OCI-LY7 (cell line): ENCODE measurements around the gene C2CD4C. TPM values are rescaled to one million over a fixed set of nuclear protein-coding genes. Genes with fewer than 3 reads are reported as not detected.
"Not testable (repeated sequence)": the region's sequence is repeated elsewhere in the genome, so short reads cannot be mapped to it uniquely, and the experiment has no call there.

Source experiments
- BruUV-seq: library from RNA; stranded (reverse); fragments of 400-500 nt; replicated peaks from 2 replicates; lab custom pipeline; 2021; lab: Mats Ljungman, UMichigan
- CTCF ChIA-PET: fragments of 300-600 bp; sonication (Branson Sonifier 250); formaldehyde crosslinking; loops from one replicate; lab custom pipeline; 2022; ENCODE audit warnings: antibody characterized with exemption; ENCODE audit not compliant: unreplicated experiment; lab: Charles Lee
- POLR2A ChIA-PET: fragments of 300-600 bp; sonication (Branson Sonifier 250); formaldehyde crosslinking; loops from one replicate; lab custom pipeline; 2022; ENCODE audit warnings: antibody characterized with exemption; lab: Charles Lee
- DNase-seq: peaks from one replicate; pipeline ENCODE4 v3.0.0-alpha.2; 2015; ENCODE audit warnings: low spot score
- H2AFZ ChIP-seq: fragments of 200-600 bp; sonication (generic), shearing (Covaris generic); 2 replicates; pipeline ENCODE4 v1.6.1; 2014; ENCODE audit warnings: mild to moderate bottlenecking, antibody characterized with exemption, low read length, moderate library complexity
- H3K27ac ChIP-seq: fragments of 200-600 bp; sonication (generic); 2 replicates; pipeline ENCODE4 v1.5.1; 2014; ENCODE audit warnings: mixed run types, low read depth, mild to moderate bottlenecking, moderate library complexity, low read length, inconsistent platforms; ENCODE audit not compliant: poor library complexity, severe bottlenecking
- H3K36me3 ChIP-seq: fragments of 200-600 bp; sonication (generic); 2 replicates; pipeline ENCODE4 v1.6.1; 2014; ENCODE audit warnings: mild to moderate bottlenecking, antibody characterized with exemption, low read length, moderate library complexity, mixed read lengths; ENCODE audit not compliant: insufficient read depth
- H3K4me1 ChIP-seq: fragments of 200-600 bp; sonication (generic); 2 replicates; pipeline ENCODE4 v1.5.1; 2014; ENCODE audit warnings: mild to moderate bottlenecking, low read length; ENCODE audit not compliant: insufficient read depth, poor library complexity, severe bottlenecking
- H3K4me2 ChIP-seq: fragments of 200-600 bp; sonication (generic); 2 replicates; pipeline ENCODE4 v1.6.1; 2014; ENCODE audit warnings: mild to moderate bottlenecking, low read length
- H3K4me3 ChIP-seq: fragments of 200-600 bp; sonication (generic); 2 replicates; pipeline ENCODE4 v1.5.1; 2014; ENCODE audit warnings: mild to moderate bottlenecking, low read depth, low read length; ENCODE audit not compliant: poor library complexity, severe bottlenecking
- H3K79me2 ChIP-seq: fragments of 200-600 bp; sonication (generic); 2 replicates; pipeline ENCODE4 v1.6.1; 2016; ENCODE audit warnings: low read depth, mild to moderate bottlenecking, low read length, moderate library complexity, mixed read lengths; ENCODE audit not compliant: insufficient read depth
- H3K9me2 ChIP-seq: fragments of 200-600 bp; sonication (generic); 2 replicates; pipeline ENCODE4 v1.6.1; 2016; ENCODE audit warnings: mild to moderate bottlenecking, low read length, mixed read lengths; ENCODE audit not compliant: insufficient read depth
- H3K9me3 ChIP-seq: fragments of 200-600 bp; sonication (generic); 2 replicates; pipeline ENCODE4 v1.6.1; 2014; ENCODE audit warnings: mild to moderate bottlenecking, mixed run types, low read length, mixed read lengths
- H4K20me1 ChIP-seq: fragments of 200-600 bp; sonication (generic); 2 replicates; pipeline ENCODE4 v1.6.1; 2014; ENCODE audit warnings: mild to moderate bottlenecking, antibody characterized with exemption, low read length, moderate library complexity, mixed read lengths; ENCODE audit not compliant: insufficient read depth
- CTCF ChIP-seq: fragments of 200-600 bp; sonication (generic); conservative IDR thresholded peaks from 2 replicates; pipeline ENCODE4 v1.5.1; 2014; ENCODE audit warnings: mild to moderate bottlenecking, antibody characterized with exemption, low read length, moderate library complexity, mixed read lengths
- EZH2phosphoT487 ChIP-seq: fragments of 200-600 bp; sonication (generic); IDR thresholded peaks from 2 replicates; pipeline ENCODE4 v1.6.1; 2018; ENCODE audit warnings: low read depth, borderline replicate concordance, mild to moderate bottlenecking, mixed run types, antibody characterized with exemption, low read length, moderate library complexity, mixed read lengths
- intact Hi-C: fragments of 100-400 bp; cut with micrococcal nuclease; formaldehyde crosslinking; loops from one replicate; pipeline ENCODE4 v1.10.0; 2022; ENCODE audit not compliant: unreplicated experiment
- total RNA-seq, 2 experiments: library from RNA; depleted of rRNA in 1 of 2; stranded (reverse); fragments of >200 nt in 1 of 2; shearing (Covaris generic) in 1 of 2; gene quantifications; 2 replicates each; pipeline ENCODE4 v1.2.3, GENCODE V29; 2014 to 2022

The C2CD4C gene
- total RNA-seq, 2 experiments from 2014 or later: 0.16 to 0.59 TPM

DNA sequence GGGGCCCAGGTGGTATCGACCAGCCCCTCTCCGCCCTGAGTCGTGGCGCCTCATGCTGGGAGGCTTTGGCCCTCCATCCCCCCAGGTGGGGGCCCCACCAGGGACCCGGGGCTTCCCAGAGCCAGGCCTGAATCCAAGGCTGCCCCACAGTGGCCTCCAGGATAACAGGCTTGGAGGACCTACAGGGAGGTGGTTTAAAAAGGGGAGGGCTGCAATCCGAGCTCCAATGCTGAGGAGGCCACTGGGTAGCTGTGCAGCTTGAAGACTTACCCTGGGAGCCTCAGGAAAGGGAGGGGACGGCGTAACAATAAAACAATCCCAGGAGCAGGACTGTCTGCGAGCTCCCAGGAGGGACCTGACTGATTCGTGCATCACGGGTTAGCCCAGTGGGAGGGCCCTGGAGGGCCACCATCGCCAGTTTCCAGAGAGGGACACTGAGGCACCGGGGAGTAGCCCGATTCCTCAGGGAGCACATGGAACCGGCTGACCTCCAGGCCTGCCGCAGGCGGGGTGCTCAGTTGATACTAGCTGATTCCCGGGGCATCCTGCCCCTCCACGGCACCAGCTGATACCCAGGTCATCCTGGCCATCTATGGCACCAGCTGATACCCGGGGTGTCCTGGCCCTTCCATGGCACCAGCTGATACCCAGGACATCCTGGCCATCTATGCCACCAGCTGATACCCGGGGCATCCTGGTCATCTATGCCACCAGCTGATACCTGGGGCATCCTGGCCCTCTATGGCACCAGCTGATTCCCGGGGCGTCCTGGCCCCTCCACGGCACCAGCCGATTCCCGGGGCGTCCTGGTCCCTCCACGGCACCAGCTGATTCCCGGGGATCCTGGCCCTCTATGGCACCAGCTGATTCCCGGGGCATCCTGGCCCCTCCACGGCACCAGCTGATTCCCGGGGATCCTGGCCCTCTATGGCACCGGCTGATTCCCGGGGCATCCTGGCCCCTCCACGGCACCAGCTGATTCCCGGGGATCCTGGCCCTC is 3.7 kb upstream of the C2CD4C start:
- no peak overlapping the region for H3K4me3 ChIP-seq
- no peak for TF ChIP-seq EZH2phosphoT487
- H3K9me2 ChIP-seq: no peaks in the 10 kb centered on the region
- H3K4me2 ChIP-seq: no peak overlapping the region
- H3K36me3 ChIP-seq: no peaks in the 10 kb centered on the region
- H3K27ac ChIP-seq: no peak overlapping the region
- no peak overlapping the region for H2AFZ ChIP-seq
- no peaks in the 10 kb centered on the region for H4K20me1 ChIP-seq
- DNase-seq: no peak
- POLR2A ChIA-PET: no interaction called here
- H3K9me3 ChIP-seq: no peaks in the 10 kb centered on the region
- BruUV-seq: no TSS peak
- intact Hi-C loops: no loop called here
- no peaks in the 10 kb centered on the region for H3K79me2 ChIP-seq
- H3K4me1 ChIP-seq: peaks cover 11% of the 10 kb centered on the region
- CTCF ChIA-PET: no interaction called here

DNA sequence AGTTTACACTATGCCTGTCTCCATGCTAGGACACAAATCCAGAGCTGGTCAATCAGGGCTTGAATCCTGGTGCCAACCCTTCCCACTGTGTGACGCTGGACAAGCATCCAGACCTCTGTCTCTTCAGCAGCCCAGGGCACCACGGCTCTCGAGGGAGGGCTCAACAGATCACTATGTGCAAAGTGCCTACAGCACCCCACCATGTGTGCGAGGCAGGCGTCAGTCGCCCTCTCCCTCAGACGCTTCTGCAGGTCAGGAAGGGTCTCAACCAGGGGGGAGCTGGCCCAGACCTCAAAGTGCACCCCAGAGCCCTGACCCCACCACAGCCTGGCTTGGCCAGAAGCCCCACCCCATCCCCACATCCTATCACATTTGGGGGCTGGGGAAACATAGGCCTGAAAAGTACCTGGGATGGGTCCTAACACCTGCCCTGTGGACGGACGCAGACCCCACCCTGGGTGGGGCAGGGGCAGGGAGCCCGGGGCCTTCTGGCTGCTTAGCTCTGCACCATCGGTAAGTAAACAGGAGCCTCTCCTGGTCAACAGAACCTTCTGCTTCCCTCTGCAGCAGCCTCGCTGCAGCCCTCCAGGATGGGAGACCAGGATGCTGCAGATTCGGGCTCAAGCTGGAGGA is 2.9 kb upstream of the C2CD4C start:
- ChIA-PET POLR2A (no interaction called here), CTCF (no interaction called here)
- H4K20me1 ChIP-seq: no peaks in the 10 kb centered on the region
- DNase-seq: no peak
- H3K36me3 ChIP-seq: no peaks in the 10 kb centered on the region
- no peak overlapping the region for H2AFZ ChIP-seq
- H3K9me3 ChIP-seq: no peaks in the 10 kb centered on the region
- peaks cover 11% of the 10 kb centered on the region for H3K4me1 ChIP-seq
- H3K79me2 ChIP-seq: no peaks in the 10 kb centered on the region
- intact Hi-C loops: no loop called here
- no peaks in the 10 kb centered on the region for H3K9me2 ChIP-seq
- BruUV-seq: no TSS peak
- H3K4me3 ChIP-seq: no peak overlapping the region
- H3K27ac ChIP-seq: no peak overlapping the region
- no peak for TF ChIP-seq EZH2phosphoT487
- TF ChIP-seq CTCF: no peak
- no peak overlapping the region for H3K4me2 ChIP-seq

GRCh38 chr19:411121-411722 is 2.3 kb upstream of the C2CD4C start:
- DNase-seq, intact Hi-C loops, H3K9me2 ChIP-seq, BruUV-seq, H3K79me2 ChIP-seq, H3K27ac ChIP-seq, H3K4me2 ChIP-seq, POLR2A ChIA-PET, H4K20me1 ChIP-seq, H3K36me3 ChIP-seq, H3K9me3 ChIP-seq, H3K4me3 ChIP-seq, H2AFZ ChIP-seq, CTCF ChIA-PET: not testable (repeated sequence)
- peaks cover 11% of the 10 kb centered on the region for H3K4me1 ChIP-seq
